CD4-positive, alpha-beta T cell treated with Interleukin-1 beta for 1 hour (primary cell): ENCODE results near the gene C9orf153.

Source experiments
- DNase-seq, 2 donors: peaks; one replicate each; pipeline ENCODE4 v3.0.0-alpha.2; 2020 to 2022

C9orf153 gene

DNA sequence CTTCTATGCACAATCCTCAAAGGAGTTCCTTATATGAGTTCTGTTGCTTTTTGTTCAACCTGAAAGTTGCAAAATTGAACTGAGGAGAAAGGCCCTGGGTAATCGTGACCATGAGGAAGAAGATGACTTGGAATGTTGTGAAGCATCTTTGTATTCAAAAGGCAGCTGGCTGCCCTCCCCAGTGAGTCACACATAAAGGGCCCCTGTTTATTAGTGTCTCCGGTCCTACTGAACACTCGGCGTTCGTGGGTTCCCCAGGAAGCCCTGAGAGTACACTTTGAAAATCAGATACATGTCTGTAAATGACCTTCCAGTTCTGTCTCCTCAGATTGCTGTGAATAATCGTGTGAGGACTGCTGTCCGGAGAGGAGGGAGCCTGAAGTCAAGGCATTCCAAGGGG is 73.6 kb downstream of the C9orf153 start:
- no peak for DNase-seq

GRCh38 chr9:86184138-86184524 is 75.3 kb downstream of the C9orf153 start:
- DNase-seq = no peak

- no peak for DNase-seq
Observed at GRCh38 chr9:86183229-86184137, 76.0 kb downstream of the C9orf153 start.

DNA sequence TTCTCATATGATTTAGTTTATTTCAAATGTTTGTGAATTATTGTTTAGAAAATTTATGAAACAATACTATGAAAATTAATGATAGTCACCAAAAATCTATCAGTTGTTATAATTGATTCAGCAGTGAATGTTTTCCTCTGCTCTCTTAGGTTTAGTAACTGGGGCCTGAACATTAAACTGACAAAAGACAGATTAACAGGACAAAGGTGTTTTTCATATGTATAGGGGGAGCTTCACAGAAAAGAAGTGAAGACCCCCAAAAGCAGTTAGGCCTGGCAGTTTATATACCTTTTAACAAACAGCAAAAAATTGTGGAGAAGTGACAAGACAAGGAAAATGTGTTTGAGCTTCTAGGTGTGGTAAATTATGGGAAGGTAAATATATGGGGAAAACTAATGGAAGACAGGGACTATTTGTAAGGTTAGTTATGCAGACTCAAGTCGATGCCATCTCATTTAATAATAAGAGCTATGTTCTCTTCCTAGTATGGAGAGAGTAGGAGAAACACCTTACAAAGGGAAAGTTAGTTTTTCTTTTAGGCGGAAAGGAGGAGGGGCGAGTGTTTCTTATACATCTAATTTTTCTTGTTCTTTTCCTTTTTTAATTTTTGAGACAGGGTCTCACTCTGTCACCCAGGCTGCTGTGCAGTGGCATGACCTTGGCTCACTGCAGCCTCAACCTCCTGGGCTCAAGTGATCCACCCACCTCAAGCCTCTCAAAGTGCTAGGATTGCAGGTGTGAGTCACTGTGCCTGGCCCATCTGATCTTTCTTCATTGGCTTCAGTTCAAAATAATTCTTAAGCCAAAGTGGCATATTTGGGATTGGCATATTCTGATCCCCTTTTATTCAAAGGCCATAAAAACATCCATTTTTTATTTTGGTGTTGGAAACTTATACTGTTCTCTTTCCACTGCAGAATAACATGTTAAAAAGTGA is 77.8 kb downstream of the C9orf153 start:
- no peak for DNase-seq

DNA sequence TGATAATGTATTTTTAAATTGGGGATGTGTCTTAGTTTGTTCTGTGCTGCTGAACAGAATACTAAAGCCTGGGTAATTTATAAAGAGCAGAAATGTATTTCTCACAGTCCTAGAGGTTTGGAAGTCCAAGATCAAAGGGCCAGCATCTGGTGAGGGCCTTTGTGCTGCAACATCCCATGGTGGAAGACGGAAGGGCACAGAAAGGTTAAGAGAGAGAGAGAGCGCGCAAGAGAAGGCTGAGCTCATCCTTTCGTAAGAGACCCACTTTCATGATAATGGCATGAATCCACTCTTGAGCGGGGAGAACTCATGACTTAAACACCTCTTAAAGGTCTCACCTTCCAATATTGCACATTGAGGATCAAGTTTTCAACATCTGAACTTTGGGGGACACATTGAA is 81.0 kb downstream of the C9orf153 start:
- no peak for DNase-seq

DNA sequence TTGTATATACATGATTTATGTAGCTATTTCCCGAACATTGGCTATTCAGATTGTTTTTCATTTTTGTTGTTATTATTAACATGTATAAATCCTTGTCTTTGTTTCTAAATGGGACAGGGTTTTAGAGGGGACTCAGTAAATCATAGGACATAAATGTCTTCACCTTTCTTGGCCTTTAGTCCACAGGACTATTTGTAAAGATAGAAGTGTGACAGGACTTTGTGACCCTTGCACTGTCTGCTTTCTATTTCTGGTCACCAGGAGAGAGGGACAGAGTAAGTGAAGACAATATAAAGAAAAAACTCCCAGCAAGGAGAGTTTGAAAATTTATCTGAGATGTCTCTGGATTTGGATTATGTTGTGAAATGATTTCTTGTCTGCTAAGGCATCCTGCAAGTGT is 81.5 kb downstream of the C9orf153 start:
- DNase-seq = no peak

DNA sequence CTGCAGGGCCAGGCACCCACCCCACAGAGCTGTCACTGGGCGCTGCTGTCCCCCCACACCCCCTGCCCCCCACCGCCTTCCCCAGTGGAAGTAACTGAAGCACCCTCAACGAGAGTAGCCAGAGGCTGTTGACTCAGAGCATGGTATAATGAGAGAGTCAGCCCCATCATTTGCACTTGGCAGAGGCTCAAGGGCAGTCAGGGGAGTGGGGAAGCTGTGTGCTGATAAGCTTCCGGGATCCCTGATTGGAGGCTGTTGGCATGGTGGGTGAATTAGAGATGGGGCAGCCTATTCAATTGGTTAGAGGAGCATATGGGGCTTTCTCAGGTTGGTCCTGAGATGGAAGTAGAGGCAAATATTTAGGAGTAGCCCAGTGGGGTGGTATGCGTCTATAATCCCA is 83.0 kb downstream of the C9orf153 start:
- DNase-seq = no peak

DNA sequence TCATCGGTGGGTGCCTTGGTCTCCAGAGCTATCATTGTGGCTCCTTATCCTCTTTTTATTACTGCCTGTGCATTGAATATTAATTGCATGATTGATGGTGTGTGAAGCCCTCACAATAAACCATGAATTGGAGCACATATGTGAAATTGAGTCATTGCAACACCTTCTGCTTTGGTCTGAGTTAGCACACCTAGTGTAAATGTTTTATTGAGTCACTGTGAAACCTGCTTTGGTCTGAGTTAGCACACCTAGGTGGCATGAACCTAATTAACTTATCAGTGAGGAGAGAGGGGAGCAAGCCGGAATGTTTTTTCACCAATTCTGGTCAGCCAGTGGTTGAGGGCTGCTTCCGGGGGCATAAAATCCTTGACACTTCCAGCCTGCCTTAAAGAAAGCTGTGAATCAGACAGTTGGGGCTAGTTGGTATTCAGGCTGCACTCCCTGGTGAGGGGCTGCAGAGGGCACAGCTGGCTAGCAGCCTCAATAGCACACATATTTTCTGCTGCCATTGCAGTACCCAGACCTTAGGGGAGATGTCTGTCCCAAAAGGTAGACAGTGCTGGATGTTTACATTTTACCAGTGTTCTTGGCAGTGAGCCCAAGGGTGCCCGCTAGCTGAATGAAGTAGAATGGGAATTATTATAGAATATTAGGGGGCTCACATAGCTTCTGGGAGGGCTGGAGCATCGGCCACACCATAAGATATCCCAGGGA is 83.6 kb downstream of the C9orf153 start:
- DNase-seq = no peak

DNA sequence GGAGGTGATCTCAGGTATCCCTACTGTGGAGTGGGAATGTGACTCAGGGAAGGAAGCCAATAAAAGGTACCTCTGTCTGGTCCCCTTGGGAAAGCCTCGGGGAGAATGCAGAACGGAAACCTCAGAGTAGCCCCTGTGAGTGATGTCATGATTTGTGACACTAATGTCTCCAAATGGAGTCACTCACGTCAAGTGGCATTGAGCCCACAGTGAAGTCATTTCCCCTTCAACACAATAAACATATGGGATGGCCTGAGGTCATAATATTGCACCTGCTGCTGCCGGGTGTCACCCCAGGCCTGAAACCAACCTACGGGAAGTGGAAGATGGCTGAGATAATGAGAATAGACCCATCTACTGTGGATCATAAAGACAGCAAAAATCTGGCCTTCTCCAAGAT is 84.2 kb downstream of the C9orf153 start:
- DNase-seq = no peak
